Inferior parietal cortex (tissue), 1 donor: Measurements from ENCODE around the gene HDDC2.

Experiments
- DNase-seq: peaks from one replicate; pipeline ENCODE4 v3.0.0-alpha.2; 2016; ENCODE audit errors: extremely low spot score

Gene HDDC2

GRCh38 chr6:125271486-125272159, 30.1 kb downstream of the HDDC2 start:
- no peak for DNase-seq

- no peak for DNase-seq
These were observed 31.4 kb downstream of the HDDC2 start for GRCh38 chr6:125270380-125270779.

GRCh38 chr6:125269328-125269985, 32.3 kb downstream of the HDDC2 start:
- no peak for DNase-seq

GRCh38 chr6:125268765-125269164, 33.0 kb downstream of the HDDC2 start:
- no peak for DNase-seq

GRCh38 chr6:125267806-125268523, 33.8 kb downstream of the HDDC2 start:
- DNase-seq = no peak

- DNase-seq = no peak
These were observed 37.3 kb downstream of the HDDC2 start for GRCh38 chr6:125264476-125264875.

- no peak for DNase-seq
These were observed 39.5 kb downstream of the HDDC2 start for GRCh38 chr6:125262016-125263013.

- no peak for DNase-seq
These were observed 42.4 kb downstream of the HDDC2 start for GRCh38 chr6:125259354-125259736.

- no peak for DNase-seq
These were observed 43.0 kb downstream of the HDDC2 start for GRCh38 chr6:125258651-125259353.

- no peak for DNase-seq
These were observed 44.4 kb downstream of the HDDC2 start for GRCh38 chr6:125257351-125257750.

GRCh38 chr6:125255201-125255600, 46.6 kb downstream of the HDDC2 start:
- no peak for DNase-seq

GRCh38 chr6:125254321-125254720, 47.4 kb downstream of the HDDC2 start:
- DNase-seq = no peak

- no peak for DNase-seq
These were observed 47.9 kb downstream of the HDDC2 start for GRCh38 chr6:125253881-125254280.

- no peak for DNase-seq
These were observed 48.9 kb downstream of the HDDC2 start for GRCh38 chr6:125252891-125253290.

GRCh38 chr6:125251516-125252220, 50.1 kb downstream of the HDDC2 start:
- DNase-seq = no peak

GRCh38 chr6:125250511-125250910, 51.3 kb downstream of the HDDC2 start:
- DNase-seq = no peak

GRCh38 chr6:125248136-125248535, 53.6 kb downstream of the HDDC2 start:
- no peak for DNase-seq

- no peak for DNase-seq
These were observed 55.2 kb downstream of the HDDC2 start for GRCh38 chr6:125246566-125246965.

- DNase-seq = no peak
These were observed 56.1 kb downstream of the HDDC2 start for GRCh38 chr6:125245523-125246264.

- DNase-seq = no peak
These were observed 56.7 kb downstream of the HDDC2 start for GRCh38 chr6:125245109-125245508.
